MCF 10A (cell line): ENCODE results near the gene SYNDIG1. TPM values are rescaled to one million over a fixed set of nuclear protein-coding genes. Genes with fewer than 3 reads are reported as not detected.

Source experiments
- BruUV-seq: library from RNA; stranded (reverse); fragments of 400-500 nt; replicated peaks from 2 replicates; lab custom pipeline; 2021; lab: Mats Ljungman, UMichigan
- CTCF ChIA-PET: fragments of 300-600 bp; sonication (Branson Sonifier 250); formaldehyde crosslinking; extraction: SDS; loops from one replicate; lab custom pipeline; 2021; ENCODE audit warnings: antibody characterized with exemption, inconsistent platforms; lab: Yijun Ruan, JAX
- POLR2A ChIA-PET: fragments of 300-600, 350-650 bp; sonication (Branson Sonifier 250); formaldehyde crosslinking; extraction: SDS; loops from one replicate; lab custom pipeline; 2020; ENCODE audit warnings: antibody characterized with exemption, inconsistent platforms; lab: Yijun Ruan, JAX
- DNase-seq: peaks from one replicate; pipeline ENCODE4 v3.0.0-alpha.2; 2018; ENCODE audit not compliant: unreplicated experiment
- H3K27ac Mint-ChIP-seq: one replicate; pipeline ENCODE4 v1.8.0; 2022; ENCODE audit warnings: mild to moderate bottlenecking, low read depth, mixed read lengths; ENCODE audit not compliant: unreplicated experiment
- H3K27me3 Mint-ChIP-seq: one replicate; pipeline ENCODE4 v1.8.0; 2022; ENCODE audit warnings: mixed read lengths; ENCODE audit not compliant: insufficient read depth, unreplicated experiment
- H3K36me3 Mint-ChIP-seq: one replicate; pipeline ENCODE4 v1.8.0; 2022; ENCODE audit warnings: mild to moderate bottlenecking, moderate library complexity, mixed read lengths; ENCODE audit not compliant: insufficient read depth, unreplicated experiment
- H3K4me1 Mint-ChIP-seq: one replicate; pipeline ENCODE4 v1.8.0; 2022; ENCODE audit warnings: mixed read lengths; ENCODE audit not compliant: insufficient read depth, unreplicated experiment
- H3K4me3 Mint-ChIP-seq: one replicate; pipeline ENCODE4 v1.8.0; 2022; ENCODE audit warnings: mild to moderate bottlenecking, moderate library complexity, mixed read lengths; ENCODE audit not compliant: unreplicated experiment
- H3K9me3 Mint-ChIP-seq: one replicate; pipeline ENCODE4 v1.8.0; 2022; ENCODE audit warnings: mixed read lengths; ENCODE audit not compliant: unreplicated experiment
- intact Hi-C: fragments of 100-400 bp; cut with micrococcal nuclease; formaldehyde crosslinking; loops from 2 replicates; pipeline ENCODE4 v1.14.1; 2022
- total RNA-seq: library from RNA; stranded (reverse); gene quantifications from 2 replicates; pipeline ENCODE4 v1.2.3, GENCODE V29; 2022
- TF ChIP-seq, protein P1 (sequence below): fragments of 200-600 bp; IDR thresholded peaks from one replicate; pipeline ENCODE4 v1.8.0; 2022; ENCODE audit warnings: antibody characterized with exemption, mild to moderate bottlenecking; ENCODE audit not compliant: unreplicated experiment

SYNDIG1 gene
- total RNA-seq, 1 experiment from 2014 or later: not detected

DNA sequence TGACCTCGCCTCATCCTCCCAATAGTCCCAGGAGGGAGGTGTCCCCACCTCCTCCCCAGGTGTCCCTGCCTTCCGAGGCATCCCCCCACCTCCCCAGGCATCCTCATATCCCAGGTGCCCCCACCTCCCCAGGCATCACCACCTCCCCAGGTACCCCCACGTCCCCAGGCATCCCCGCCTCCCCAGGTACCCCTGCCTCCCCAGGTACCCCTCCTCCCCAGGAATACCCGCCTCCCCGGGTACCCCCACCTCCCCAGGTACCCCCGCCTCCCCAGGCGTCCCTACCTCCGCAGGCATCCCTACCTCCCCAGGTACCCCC lies 198.9 kb downstream of the SYNDIG1 start:
- intact Hi-C loops: no loop called here
- POLR2A ChIA-PET: interaction anchor here (0.7 kb wide), 1 partner anchor 8 kb away, joined by 3 read pairs; no protein-coding TSS in a partner anchor

DNA sequence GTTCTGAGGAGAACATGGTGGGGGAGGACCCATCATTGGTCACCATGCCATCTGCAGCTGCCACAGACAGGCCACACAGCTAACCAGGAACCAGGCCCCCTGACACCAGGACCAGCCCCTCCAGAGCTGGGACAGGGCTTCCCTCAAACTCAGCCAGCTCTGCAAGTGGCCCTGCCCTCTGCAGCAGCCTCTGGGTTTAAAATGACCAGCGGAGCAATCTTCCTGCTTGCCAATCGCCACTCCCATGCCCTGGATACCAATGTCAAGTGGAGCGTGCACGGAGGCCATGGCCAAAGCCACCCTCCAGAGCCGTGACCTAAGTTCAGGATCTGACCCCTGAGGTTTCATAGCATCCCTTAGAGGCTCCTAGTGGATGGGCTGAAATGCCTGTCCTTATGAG lies 199.4 kb downstream of the SYNDIG1 start:
- Mint-ChIP-seq H3K4me1 (no peaks in the 10 kb centered on the region), H3K4me3 (no peak overlapping the region), H3K9me3 (peaks cover 23% of the 10 kb centered on the region), H3K36me3 (no peaks in the 10 kb centered on the region), H3K27me3 (no peaks in the 10 kb centered on the region), H3K27ac (no peak overlapping the region)
- intact Hi-C loops: no loop called here
- POLR2A ChIA-PET: no interaction called here
- no peak for DNase-seq
- TF ChIP-seq, protein P1, sequence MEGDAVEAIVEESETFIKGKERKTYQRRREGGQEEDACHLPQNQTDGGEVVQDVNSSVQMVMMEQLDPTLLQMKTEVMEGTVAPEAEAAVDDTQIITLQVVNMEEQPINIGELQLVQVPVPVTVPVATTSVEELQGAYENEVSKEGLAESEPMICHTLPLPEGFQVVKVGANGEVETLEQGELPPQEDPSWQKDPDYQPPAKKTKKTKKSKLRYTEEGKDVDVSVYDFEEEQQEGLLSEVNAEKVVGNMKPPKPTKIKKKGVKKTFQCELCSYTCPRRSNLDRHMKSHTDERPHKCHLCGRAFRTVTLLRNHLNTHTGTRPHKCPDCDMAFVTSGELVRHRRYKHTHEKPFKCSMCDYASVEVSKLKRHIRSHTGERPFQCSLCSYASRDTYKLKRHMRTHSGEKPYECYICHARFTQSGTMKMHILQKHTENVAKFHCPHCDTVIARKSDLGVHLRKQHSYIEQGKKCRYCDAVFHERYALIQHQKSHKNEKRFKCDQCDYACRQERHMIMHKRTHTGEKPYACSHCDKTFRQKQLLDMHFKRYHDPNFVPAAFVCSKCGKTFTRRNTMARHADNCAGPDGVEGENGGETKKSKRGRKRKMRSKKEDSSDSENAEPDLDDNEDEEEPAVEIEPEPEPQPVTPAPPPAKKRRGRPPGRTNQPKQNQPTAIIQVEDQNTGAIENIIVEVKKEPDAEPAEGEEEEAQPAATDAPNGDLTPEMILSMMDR: no peak
- CTCF ChIA-PET: interaction anchor here (1.7 kb wide), 1 partner anchor 11 kb away, joined by 4 read pairs; no protein-coding TSS in a partner anchor
- BruUV-seq: no TSS peak

More for the DNA sequence above, 198.9 kb downstream of the SYNDIG1 start:
- Mint-ChIP-seq H3K4me1 (no peaks in the 10 kb centered on the region), H3K36me3 (no peaks in the 10 kb centered on the region), H3K9me3 (peaks cover 23% of the 10 kb centered on the region), H3K4me3 (no peak overlapping the region), H3K27ac (no peak overlapping the region), H3K27me3 (no peaks in the 10 kb centered on the region)
- BruUV-seq: no TSS peak
- CTCF ChIA-PET: interaction anchor here (1.7 kb wide), 1 partner anchor 10 kb away, joined by 4 read pairs; no protein-coding TSS in a partner anchor
- TF ChIP-seq, protein P1: no peak
- no peak for DNase-seq

DNA sequence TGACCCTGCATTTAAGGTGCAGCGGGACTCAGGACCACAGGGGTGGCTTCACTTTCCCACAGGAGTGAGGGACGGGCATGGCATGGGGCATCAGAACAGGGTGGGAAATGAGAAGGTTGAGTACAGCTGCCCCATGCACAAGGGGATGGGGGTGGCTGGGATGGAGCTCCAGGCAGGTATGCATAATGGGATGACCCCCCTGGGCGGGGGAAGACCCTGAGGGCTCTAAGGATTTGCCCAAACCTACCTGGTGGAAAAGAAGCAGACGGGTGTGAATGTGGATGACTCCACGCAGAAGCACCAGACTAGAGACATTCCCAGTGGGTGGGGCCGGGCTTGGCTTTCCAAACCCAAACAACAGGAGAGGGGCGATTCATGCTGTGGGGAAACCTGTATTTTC lies 200.3 kb downstream of the SYNDIG1 start:
- ChIA-PET CTCF (interaction anchor here (1.7 kb wide), 1 partner anchor 12 kb away, joined by 4 read pairs; no protein-coding TSS in a partner anchor), POLR2A (no interaction called here)
- no peak overlapping the region for H3K27ac Mint-ChIP-seq
- H3K36me3 Mint-ChIP-seq: no peaks in the 10 kb centered on the region
- H3K4me1 Mint-ChIP-seq: no peaks in the 10 kb centered on the region
- BruUV-seq: no TSS peak
- no peaks in the 10 kb centered on the region for H3K27me3 Mint-ChIP-seq
- H3K9me3 Mint-ChIP-seq: peaks cover 23% of the 10 kb centered on the region
- TF ChIP-seq, protein P1: no peak
- DNase-seq: no peak
- intact Hi-C loops: no loop called here
- no peak overlapping the region for H3K4me3 Mint-ChIP-seq

DNA sequence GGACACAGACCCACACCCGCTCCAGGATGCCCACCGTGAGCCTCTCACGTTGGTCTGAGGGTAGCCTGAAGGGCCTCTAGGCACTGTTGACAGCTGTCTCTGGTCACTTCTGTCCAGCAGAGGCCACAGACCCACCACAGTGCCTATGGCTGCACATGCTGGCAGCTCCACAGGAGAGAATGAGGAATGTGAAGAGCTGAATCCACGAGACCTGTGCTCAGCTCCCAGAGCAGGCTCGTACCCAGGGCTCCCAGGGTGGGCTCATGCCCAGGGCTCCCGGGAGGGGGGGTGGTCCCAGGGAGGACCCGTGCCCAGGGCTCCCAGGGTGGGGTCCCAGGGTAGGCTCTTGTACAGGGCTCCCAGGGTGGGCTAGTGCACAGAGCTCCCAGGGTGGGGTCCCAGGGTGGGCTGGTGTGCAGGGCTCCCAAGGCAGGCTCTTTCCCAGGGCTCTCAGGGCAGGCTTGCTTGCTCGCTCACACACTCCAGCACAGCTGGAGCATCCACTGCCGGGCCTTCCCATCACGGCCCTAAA lies 201.0 kb downstream of the SYNDIG1 start:
- TF ChIP-seq, protein P1: no peak
- no TSS peak for BruUV-seq
- H3K27me3 Mint-ChIP-seq: no peaks in the 10 kb centered on the region
- intact Hi-C loops: no loop called here
- no peak for DNase-seq
- H3K27ac Mint-ChIP-seq: no peak overlapping the region
- no peaks in the 10 kb centered on the region for H3K4me1 Mint-ChIP-seq
- POLR2A ChIA-PET: no interaction called here
- peaks cover 16% of the 10 kb centered on the region for H3K9me3 Mint-ChIP-seq
- no peaks in the 10 kb centered on the region for H3K36me3 Mint-ChIP-seq
- H3K4me3 Mint-ChIP-seq: no peak overlapping the region
- CTCF ChIA-PET: no interaction called here
